D721Med (cell line): ENCODE results near the gene PARD6A.

ENCODE experiments used
- DNase-seq: peaks from one replicate; pipeline ENCODE4 v3.0.0; 2011; ENCODE audit warnings: low spot score; ENCODE audit not compliant: insufficient read length
- FAIRE-seq: peaks from 2 replicates; lab custom pipeline; 2011; peaks lifted over from hg19 to GRCh38; lab: Jason Lieb, UNC
- TF ChIP-seq, protein P1 (sequence below): IDR thresholded peaks from 2 replicates; pipeline ENCODE4 v1.5.1; 2012; ENCODE audit warnings: mild to moderate bottlenecking, control low read depth; ENCODE audit not compliant: insufficient read depth; ENCODE audit errors: missing control alignments

PARD6A gene

DNA sequence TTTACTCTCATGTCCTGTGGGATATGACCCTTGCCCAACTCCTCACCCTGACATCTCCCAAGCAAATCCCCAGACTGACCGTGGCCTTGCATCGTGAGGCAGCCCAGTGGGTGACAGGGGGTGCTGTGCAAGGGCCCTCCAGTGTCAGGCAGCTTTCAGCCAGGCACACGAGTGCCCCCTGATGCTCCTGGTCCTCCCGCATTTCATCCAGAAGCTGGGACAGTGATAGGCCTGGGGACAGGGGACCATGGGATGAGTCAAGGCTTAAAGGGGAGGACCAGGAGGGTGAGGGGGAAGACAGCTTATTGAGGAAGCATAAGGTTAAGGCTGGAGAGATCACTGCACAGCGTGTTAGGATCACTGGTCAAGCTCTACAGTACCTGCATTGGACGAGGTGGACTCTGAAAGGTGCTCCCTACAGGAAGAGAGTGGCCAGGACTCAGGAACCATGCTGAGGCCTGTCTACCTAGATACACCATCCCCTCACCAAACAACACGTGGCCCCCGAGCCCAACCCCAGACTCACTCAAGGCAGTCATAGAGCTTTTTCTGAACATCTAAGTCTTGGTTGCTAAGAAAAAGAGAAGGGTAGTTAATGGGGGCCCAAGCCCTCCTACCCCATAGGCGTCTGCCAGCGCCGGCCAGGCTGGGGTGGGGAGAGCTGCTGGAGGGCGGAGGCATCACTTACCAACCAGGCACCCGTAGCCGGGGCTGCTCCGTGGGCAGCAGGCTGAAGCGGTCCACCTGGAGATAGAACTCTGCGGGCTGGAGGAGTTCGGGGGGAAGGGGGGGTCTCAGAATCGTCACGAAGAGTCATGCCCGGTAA, 1.7 kb upstream of the PARD6A start:
- DNase-seq, result no peak
- FAIRE-seq, result no peak

DNA sequence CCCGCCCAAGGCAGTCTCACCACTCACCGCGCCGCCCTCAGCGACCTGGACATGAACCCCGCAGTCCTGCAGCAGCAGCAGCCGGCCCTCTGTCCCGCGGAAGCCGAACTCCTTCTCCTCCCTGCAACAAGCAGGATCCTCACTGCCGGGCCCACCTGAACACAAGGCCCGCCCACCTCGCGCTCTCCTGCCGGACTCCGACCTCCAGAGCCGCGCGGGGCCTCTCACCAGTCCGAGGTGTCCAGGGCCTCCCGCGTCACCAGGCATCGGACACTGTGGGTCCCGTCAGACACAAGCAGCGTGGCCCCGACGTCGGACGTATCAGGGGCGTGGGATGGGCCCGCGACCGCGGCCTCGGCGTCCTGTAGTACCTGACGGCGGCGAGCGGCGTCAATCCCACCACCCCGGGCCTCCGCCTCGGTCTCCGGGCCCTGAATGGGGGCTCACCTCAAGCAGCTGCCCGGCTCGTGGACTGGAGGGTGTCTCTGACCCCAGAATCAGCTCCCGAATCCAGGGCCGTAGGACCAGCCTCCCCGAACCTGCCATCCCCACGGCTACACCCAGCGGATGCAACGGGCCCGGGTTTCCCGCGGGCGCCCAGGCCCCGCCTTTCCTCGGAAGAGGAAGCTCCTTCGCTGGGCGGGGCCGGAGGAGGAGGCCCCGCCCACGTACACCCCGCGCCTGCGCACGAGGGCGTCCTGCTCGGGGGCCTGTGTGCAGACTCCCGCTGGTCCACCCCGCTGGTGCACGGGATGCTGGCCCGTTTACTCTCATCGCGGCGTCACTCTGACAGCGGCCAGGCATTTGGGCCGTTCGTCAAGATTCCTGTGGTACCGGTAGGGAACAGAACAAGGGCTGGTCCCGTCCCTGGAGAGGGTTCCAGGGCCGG, 841 bp upstream of the PARD6A start, which contains the start of gene ACD:
Gene ACD, minus strand, starts transcription at position 586 of the 889 bp plus-strand sequence. Its CDS starts 40 bp downstream, at position 546.
- TF ChIP-seq, protein P1, sequence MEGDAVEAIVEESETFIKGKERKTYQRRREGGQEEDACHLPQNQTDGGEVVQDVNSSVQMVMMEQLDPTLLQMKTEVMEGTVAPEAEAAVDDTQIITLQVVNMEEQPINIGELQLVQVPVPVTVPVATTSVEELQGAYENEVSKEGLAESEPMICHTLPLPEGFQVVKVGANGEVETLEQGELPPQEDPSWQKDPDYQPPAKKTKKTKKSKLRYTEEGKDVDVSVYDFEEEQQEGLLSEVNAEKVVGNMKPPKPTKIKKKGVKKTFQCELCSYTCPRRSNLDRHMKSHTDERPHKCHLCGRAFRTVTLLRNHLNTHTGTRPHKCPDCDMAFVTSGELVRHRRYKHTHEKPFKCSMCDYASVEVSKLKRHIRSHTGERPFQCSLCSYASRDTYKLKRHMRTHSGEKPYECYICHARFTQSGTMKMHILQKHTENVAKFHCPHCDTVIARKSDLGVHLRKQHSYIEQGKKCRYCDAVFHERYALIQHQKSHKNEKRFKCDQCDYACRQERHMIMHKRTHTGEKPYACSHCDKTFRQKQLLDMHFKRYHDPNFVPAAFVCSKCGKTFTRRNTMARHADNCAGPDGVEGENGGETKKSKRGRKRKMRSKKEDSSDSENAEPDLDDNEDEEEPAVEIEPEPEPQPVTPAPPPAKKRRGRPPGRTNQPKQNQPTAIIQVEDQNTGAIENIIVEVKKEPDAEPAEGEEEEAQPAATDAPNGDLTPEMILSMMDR, result no peak
- FAIRE-seq, result no peak

More for the DNA sequence above, 1.7 kb upstream of the PARD6A start:
- TF ChIP-seq, protein P1, result no peak

DNA sequence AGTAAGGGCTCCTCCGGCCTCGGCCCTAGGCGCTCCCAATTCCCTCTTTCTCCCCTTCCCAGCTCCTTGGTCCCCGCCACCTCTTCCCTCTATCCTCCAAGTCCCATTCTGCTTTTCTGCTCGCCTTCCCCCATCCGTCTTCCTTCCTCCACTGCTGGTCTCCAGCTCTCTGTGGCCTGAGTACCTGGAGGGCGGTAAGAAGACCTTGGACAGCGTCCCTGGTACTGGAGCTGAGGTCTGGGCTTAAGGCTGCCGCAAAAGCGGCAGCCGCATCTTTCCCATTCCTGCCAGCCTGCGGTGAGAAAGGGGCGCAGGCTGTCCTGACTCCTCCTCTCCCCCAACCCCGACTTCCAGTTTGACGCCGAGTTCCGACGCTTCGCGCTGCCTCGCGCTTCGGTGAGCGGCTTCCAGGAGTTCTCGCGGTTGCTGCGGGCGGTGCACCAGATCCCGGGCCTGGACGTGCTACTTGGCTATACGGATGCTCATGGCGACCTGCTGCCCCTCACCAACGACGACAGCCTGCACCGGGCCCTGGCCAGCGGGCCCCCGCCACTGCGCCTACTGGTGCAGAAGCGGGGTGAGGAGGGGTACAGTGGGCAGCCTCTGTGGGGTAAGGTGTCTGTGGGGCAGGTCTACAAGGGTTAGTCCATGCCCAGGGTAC, 471 bp downstream of the PARD6A start:
- FAIRE-seq (no peak), DNase-seq (no peak)
- TF ChIP-seq, protein P1, result no peak

More for the DNA sequence above, 841 bp upstream of the PARD6A start, which contains the start of gene ACD:
- DNase-seq, result peak; percentile 92

- no peak for FAIRE-seq
- no peak for DNase-seq
- TF ChIP-seq, protein P1, result no peak
Measured at GRCh38 chr16:67661886-67662652, 1.3 kb downstream of the PARD6A start.

- FAIRE-seq (no peak), DNase-seq (no peak)
- TF ChIP-seq, protein P1, result no peak
Measured at GRCh38 chr16:67662653-67663010, 1.9 kb downstream of the PARD6A start.

DNA sequence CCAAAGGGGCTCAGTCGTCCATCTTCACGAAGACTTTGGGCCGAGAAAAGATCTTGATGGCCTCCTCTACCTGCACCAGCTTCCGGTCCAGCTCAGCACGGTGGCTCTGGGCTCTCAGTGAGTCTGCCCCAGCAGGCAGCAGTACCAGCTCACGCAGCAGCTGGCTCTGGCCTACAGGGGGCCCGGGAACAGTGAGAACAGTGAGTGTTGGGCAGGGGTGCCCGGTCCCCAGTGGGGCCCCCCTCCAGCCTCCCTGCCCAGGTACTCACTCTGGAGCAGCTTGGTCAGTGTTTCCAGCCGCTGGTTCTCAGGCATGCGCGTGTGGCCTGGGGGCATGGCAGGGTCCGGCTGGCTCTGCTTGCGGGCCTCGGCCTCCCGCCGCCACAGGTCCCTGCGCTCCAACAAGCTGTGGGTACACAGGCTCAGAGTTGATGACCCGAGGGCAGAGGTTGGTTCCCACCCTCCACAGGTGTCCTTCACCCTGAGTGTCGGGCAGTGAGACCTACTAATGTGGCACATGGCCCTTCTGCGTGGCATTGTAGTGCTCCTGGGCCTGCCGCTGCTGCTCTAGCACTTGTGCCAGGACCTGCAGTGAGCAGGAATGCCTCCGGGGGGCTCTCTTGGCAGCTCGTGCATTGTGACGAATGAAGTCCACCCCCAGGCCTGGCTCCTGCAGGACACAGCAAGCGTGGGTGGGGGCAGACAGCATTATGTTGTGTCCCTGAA, 2.6 kb downstream of the PARD6A start:
- FAIRE-seq (no peak), DNase-seq (no peak)
- TF ChIP-seq, protein P1, result peak; percentile 24
